IPS-NIHi11 (cell line): Measurements from ENCODE around the gene GPX8.
A peak's percentile ranks its signal among the peaks of the same experiment; 100 is the strongest.

Source experiments
- DNase-seq: peaks from one replicate; pipeline ENCODE4 v3.0.0; 2012; ENCODE audit warnings: mixed read lengths, low spot score

Gene GPX8

DNA sequence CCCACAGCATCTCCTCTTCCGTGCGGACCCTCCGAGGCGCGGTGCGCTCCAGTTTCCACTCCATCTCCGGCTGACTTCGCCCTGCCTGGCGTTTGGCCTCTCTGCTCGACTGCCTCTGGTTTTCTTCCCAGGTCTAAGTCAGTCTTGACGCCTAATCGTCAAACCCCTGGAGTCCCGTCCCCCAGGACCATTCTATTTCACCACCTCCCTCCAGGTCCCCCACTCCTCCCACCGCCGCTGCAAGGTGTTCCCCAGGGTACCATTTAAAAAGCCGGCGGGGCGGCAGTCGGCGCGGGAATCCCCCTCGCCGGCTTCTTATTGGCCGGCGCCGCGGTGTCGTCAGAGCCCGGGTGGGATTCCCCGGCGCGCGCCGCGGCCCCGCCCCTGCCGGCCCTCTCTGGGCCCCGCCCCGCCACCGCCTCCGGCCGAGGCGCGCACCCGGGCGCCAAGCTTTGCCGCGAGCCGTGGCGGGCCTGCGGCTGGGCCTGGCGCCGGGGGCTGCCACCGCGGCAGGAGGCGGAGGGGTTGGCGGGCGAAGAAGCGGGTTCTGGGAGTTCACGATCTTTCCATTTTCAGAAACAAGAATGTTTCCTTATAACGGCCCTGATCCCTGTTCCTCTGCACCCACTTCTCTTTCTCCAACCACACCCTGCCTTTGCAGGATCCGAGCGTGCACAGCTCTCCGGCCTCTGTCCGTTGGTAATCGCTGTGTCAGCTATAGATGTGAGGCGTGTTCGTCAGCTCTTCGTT is 13.1 kb downstream of the GPX8 start, which contains the start of gene CDC20B:
Gene CDC20B, minus strand, starts transcription at position 241 of the 750 bp plus-strand sequence. Its CDS starts 177 bp downstream, at position 64.
- peak; percentile 95 for DNase-seq

GRCh38 chr5:55173687-55174230 is 13.8 kb downstream of the GPX8 start:
- no peak for DNase-seq

DNA sequence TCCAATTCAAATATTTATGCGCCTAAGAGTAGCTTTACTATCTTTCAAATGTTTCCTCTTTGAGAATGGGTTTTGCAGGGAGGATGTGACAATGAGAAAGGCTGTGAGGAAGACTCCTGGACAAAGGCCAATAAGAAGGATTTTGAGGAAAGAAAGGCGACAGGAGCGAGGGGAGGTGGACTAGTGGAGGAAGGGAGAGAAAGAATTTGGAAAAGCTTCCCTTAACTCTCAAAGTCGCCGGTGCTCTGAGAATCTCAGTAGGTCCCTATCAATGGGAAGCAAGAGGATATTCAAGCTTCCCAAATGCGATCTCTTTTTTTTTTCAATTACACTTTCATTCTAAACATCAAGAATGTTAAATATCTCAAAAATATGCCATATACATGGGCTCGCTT is 15.8 kb downstream of the GPX8 start:
- peak; percentile 30 for DNase-seq

DNA sequence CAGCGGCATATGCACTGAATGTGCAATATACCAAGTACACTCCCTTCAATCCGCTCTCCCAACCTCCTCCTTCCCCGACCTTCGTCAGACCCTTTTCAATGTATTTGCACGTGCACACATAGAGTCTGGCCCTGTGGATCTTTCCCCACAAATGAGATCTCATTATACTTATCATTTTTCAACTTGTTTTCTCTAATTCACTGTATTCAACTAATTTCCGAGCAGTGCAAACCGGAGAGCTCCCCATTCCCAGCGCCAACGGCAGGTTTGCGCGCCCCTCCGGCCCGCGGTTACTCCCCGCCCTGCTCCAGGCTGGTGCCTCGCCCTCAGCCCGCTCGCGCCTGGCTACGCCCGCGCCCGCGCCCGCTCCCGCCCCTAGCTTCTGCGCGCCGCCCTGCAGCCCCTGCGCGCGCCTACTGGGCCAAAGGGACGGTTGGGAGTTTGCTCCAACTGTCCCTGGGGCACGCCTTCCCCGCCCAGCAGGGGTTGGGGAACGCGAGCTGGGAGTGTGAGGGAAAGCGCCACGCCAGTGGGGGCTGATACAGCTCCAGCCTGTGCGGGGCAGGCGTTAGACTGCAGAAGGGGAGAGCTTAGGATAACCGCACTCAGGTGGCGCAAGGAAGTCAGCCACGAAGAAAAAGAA is 16.3 kb downstream of the GPX8 start:
- peak; percentile 88 for DNase-seq

GRCh38 chr5:55177078-55177477 is 17.1 kb downstream of the GPX8 start:
- DNase-seq: no peak

DNA sequence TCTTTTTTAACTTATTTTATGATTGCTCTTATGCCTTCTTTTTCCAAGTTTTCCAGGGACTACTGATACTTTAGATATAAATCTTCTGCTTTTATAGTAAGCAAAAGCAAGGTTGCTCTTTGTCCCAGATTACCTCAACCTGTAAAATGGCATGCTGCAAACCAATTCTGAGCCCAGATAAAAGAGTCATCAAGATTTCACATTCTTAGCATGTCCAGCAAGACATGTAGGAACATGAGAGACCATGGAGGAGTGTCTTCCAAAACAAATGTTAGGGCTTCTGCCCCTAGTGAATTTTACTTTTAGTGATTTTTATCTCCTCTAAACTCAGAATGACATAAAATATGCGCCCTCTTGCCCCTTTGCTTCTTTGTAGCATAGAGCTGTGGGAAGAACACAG is 20.0 kb downstream of the GPX8 start:
- no peak for DNase-seq

DNA sequence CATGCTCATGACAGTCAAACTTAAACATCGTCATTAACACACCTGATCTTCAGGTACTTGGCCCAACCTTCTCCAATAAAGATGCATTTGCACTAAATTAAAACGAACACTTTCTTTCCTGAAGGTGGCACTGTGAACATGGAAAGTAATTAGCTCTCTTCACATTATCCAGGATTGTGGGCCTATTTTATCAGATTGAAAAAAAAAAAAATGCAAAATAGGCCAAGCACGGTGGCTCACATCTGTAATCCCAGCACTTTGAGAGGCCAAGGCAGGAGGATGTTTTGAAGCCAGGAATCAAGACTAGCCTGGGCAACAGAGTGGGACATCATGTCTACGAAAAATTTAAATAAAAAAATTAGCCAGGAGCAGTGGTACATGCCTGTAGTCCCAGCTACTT is 27.4 kb downstream of the GPX8 start:
- DNase-seq: peak; percentile 48

- no peak for DNase-seq
Measured at GRCh38 chr5:55188656-55189540, 28.9 kb downstream of the GPX8 start.

GRCh38 chr5:55191165-55191564 is 31.2 kb downstream of the GPX8 start:
- DNase-seq: no peak

DNA sequence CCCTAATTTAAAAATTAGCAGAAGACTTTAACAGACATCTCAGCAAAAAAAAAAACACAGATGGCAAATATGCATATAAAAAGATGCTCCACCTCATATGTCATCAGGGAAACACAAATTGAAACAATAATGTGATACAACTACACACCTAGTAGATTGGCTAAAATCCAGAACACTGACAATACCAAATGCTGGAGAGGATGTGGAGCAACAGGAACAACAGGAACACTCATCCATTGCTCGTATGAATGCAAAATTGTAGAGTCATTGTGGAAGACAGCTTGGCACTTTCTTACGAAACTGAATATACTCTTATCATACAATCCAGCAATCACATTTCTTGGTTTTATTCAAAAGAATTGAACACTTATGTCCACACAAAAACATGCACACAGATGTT is 45.0 kb downstream of the GPX8 start:
- DNase-seq: no peak

GRCh38 chr5:55211184-55211874 is 51.4 kb downstream of the GPX8 start:
- no peak for DNase-seq
